Epidermal melanocyte (primary cell): ENCODE data around the gene PAPLN.

Experiments used
- DNase-seq: peaks from one replicate; pipeline ENCODE4 v3.0.0; 2011; ENCODE audit warnings: low spot score; ENCODE audit not compliant: insufficient read length

Gene PAPLN

GRCh38 chr14:73227812-73228781 lies 9.2 kb upstream of the PAPLN start:
- DNase-seq, result no peak

DNA sequence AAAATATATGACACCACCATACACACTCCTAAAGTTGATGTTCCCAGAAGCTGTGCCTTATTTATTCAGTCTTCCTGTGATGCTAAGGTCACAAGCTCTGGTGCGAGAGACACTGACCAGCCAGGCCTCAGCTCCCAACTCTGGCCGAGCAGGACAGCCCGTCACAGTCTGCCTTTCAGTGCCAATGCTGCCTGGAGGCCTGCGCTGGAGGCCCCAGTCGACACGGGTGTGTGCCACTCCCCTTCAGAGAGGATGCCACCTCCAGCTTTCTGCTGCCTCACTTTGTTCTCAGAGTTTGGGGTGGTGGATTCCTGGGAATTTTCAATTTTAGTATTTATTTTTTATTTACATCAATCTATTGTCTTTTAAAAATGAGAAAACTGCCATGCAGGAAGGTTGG lies 7.3 kb upstream of the PAPLN start:
- DNase-seq, result no peak

DNA sequence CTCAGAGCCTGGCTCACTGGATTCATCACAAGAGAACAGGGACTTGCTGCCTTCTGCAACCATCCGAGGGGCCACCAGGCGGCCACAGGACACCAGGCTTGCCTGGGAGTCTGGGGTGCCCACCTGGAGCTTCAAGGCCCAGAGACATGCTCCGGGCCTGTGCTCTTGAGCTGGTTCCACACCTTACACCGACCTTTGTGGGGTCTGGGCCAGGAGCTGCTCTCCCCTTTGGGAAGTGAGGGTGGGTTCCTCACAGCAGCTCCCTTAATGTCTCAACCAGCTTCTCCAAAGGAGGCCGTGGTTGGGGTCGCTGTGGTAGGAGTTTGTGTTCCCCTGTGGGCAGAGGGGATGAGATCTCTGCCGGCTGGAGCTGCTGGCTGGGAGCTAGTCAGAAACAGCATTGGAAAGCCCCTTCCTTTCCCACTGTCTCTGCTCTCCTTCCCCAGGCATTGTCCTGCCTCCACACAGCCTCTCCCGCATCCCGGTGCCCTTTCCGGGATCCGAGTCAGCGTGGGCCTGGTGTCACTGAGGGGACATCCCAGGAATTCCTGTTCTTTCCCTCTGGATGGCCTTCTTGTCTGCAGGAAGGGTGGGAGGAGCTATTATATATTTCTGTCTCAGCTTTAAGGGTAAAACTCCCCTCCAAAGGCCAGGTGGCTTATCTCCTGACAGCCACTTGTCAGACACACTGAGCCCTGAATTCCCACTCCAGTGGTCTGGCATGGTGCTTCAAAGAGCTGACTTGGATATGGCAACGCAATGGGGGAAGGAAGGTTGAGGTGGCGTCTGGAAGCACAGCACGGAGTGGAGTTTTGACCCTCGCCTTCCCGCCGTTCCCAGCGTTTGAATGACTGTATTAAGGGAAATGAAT lies 5.1 kb upstream of the PAPLN start:
- no peak for DNase-seq

GRCh38 chr14:73232984-73233383 lies 4.3 kb upstream of the PAPLN start:
- no peak for DNase-seq

- DNase-seq, result no peak
Observed at GRCh38 chr14:73233564-73233963, 3.7 kb upstream of the PAPLN start.

DNA sequence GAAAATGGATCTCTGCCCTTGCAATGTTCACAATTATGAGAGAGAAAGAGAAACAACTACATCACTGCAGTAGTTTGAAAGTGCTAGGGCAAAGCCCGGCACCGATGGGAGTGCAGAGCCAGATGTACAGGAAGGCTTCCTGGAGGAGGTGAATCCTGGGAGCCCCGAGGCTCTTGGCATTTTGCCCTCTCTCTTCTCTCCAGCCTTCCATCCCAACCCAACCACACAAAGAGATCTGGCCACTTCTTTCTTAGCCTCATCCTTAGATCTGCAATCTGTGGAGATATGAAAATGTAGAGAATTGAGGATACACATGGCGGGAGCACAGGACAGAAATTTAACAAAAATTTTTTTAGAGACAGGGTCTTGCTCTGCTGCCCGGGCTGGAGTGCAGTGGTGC lies 3.3 kb upstream of the PAPLN start:
- DNase-seq, result no peak

GRCh38 chr14:73234586-73235394 lies 2.5 kb upstream of the PAPLN start:
- DNase-seq, result no peak

DNA sequence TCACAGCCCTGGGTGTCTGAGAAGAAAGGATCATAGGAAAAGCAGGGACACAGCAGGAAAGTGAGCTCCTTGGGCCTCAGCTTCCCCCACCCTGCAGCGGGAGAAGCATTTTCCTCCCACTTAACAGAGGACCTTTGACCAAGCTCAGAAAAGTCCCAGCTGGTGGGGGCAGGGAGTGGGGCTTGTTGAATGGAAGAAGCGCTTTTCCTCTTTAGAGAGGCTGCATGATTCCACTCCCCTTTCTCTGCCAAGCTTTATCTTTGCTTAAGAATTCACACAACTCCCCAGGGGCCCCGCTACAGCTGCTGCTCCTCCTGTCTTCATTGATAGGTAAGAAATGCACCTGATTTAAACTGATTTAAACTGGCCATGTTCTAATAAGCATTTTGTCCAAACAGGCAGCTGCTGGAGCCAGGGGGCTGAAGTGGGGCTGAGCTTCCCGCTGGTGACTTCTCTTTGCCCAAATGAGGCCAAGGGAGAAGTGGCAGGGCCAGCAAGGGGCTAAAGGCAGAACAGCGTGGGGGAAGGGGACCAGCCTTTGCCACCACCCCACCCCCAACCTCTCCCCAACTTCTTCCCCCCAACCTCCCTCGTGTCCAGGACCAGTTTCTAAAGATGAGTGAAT lies 1.7 kb upstream of the PAPLN start:
- no peak for DNase-seq

DNA sequence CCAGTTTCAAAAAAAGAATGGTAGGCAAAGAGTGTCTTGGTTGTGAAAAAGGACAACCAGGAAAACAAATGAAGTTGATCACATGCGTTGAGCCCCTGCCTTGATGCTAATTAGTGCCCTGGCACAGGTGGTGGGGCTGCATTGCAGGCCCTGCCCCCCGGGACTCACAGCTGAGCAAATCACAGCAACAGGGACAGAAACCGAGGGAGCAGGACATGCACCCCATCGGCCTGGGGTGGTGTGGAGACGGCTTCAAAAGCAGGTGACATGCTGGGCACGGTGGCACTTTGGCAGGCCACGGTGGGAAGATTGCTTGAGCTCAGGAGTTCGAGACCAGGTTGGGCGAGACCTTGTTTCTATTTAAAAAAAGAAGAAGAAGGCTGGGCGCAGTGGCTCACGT lies 1.1 kb upstream of the PAPLN start:
- DNase-seq, result no peak

DNA sequence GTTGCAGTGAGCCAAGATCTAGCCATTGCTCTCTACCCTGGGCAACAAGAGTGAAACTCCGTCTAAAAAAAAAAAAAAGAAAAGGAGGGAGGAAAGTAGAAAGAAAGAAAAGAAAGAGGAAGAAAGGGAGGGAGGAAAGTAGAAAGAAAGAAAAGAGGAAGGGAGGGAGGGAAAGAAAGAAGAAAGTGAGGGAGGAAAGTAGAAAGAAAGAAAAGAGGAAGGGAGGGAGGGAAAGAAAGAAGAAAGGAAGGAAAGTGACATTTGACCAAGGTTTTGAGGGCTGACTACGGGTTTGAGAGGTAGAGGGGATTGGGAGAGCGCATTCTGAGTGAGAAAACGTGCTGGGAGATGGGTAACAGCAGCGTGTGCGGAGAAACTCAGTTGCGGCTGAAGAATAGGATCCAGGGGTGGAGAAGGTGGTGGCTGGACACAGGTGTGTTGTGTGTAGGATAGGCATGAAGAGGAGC lies 521 bp upstream of the PAPLN start:
- no peak for DNase-seq

- DNase-seq, result no peak
Observed at GRCh38 chr14:73237786-73238423, 599 bp downstream of the PAPLN start.

DNA sequence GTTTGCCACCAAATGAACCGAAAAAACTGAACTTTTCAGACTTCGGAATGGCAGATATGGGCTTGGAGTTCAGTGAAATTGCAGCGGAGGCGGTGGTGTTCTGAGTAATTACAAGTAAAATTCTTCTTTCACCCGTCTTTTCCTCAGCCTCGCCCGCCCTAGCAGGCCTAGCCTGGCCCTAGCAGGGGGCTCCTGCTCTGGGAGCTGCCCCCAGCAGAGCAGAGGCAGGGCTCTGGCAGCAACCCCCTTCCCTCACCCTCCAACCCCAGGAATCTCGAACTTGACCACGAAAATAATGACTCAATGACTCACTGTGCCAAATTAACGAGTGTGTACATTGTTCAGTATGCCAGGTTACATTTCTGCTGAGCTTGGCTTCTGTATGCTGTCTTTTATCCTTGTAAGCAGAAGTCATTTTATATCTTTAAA lies 1.1 kb downstream of the PAPLN start:
- no peak for DNase-seq

DNA sequence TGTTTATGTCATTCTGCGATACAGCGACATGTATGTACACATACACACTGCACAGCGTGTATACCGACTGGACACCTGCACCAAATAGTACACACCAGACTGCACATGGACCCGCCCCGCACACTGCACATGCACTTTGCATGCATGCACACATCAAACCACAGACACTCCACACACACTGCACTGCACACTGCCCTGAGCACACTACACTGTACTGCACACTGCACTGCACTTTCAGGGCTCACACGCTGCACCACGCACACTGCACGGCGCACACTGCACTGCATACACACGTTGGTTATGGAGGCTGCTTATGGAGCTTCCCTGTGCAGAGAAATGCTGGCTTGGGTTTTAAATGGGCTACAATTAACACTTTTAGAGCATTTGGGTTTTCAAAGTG lies 1.6 kb downstream of the PAPLN start:
- no peak for DNase-seq

DNA sequence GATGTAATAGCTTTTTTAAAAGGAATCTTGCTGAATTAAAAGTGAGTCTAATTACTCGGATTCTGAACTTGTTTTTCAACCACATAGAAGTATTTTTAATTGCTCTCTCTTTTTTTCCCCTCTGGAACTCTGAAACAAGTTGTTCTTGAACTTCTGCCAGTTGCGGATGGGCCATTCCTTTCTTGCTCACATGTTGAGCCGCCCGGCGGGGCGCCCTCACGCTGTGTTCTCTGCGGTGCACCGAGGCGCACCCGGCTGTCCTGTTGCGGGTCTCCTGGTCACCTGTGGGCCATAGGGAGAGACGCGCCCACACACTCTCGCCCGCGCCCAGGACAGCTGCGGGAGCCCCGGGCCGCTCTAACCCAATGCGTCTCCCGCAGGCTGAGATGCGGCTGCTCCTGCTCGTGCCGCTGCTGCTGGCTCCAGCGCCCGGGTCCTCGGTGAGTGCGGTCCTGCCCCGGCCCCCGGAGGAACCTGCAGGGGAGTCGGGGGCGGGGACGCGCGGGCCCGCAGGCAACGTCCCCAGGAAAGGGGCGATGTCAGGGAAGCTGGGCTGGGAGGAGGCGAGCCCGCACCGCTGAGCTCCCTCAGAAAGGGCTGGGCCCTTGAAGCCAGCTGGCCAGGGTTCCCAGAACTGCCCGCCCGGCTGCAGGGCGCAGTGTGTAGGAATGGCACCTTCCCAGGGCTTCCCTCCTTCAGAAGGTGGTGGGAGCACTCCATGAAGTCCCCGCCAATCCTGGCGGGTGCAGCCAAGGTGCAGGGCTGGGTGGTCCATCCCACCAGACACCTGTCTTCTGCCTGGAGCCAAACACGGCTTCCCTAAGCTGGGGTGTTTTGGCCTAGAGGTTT lies 2.3 kb downstream of the PAPLN start:
- no peak for DNase-seq

- peak; percentile 11 for DNase-seq
Observed at GRCh38 chr14:73240816-73241480, 3.6 kb downstream of the PAPLN start.

GRCh38 chr14:73241481-73242165 lies 4.3 kb downstream of the PAPLN start:
- DNase-seq, result peak; percentile 7

GRCh38 chr14:73242357-73242901 lies 5.1 kb downstream of the PAPLN start:
- peak; percentile 12 for DNase-seq

- DNase-seq, result no peak
Observed at GRCh38 chr14:73243341-73243740, 6.0 kb downstream of the PAPLN start.
